NOMO-1 (cell line): ENCODE results near the gene SNX2.
A peak's percentile ranks its signal among the peaks of the same experiment; 100 is the strongest.

Experiments
- DNase-seq, 2 experiments: peaks; one replicate each; lab custom pipeline; 2025; ENCODE audit not compliant: unreplicated experiment in 2 of 2; lab: John Stamatoyannopoulos, UW

The SNX2 gene

GRCh38 chr5:122772446-122772845 is 2.4 kb upstream of the SNX2 start:
- DNase-seq, result no peak

GRCh38 chr5:122773619-122774018 is 1.3 kb upstream of the SNX2 start:
- peak; percentile 43 to 55 for DNase-seq

GRCh38 chr5:122774519-122774860 is 390 bp upstream of the SNX2 start:
- no peak for DNase-seq

GRCh38 chr5:122775550-122776542 is 966 bp downstream of the SNX2 start:
- peak; percentile 58 to 81 for DNase-seq

- DNase-seq, result no peak
Measured at GRCh38 chr5:122778157-122778556, 3.3 kb downstream of the SNX2 start.

GRCh38 chr5:122779451-122779850 is 4.6 kb downstream of the SNX2 start:
- no peak for DNase-seq

- peak in 1 of 2 experiments; percentile 13 for DNase-seq
Measured at GRCh38 chr5:122780296-122780695, 5.4 kb downstream of the SNX2 start.

GRCh38 chr5:122781465-122781864 is 6.6 kb downstream of the SNX2 start:
- no peak for DNase-seq

- DNase-seq, result no peak
Measured at GRCh38 chr5:122785294-122785693, 10.4 kb downstream of the SNX2 start.

GRCh38 chr5:122788371-122788770 is 13.5 kb downstream of the SNX2 start:
- no peak for DNase-seq

GRCh38 chr5:122788996-122789395 is 14.1 kb downstream of the SNX2 start:
- DNase-seq, result no peak

- DNase-seq, result no peak
Measured at GRCh38 chr5:122789461-122790171, 14.7 kb downstream of the SNX2 start.

GRCh38 chr5:122790354-122791103 is 15.6 kb downstream of the SNX2 start:
- DNase-seq, result no peak

- DNase-seq, result no peak
Measured at GRCh38 chr5:122805481-122805880, 30.6 kb downstream of the SNX2 start.

- DNase-seq, result no peak
Measured at GRCh38 chr5:122810405-122810804, 35.5 kb downstream of the SNX2 start.

- no peak for DNase-seq
Measured at GRCh38 chr5:122815218-122815767, 40.4 kb downstream of the SNX2 start.

GRCh38 chr5:122816756-122817155 is 41.9 kb downstream of the SNX2 start:
- no peak for DNase-seq

GRCh38 chr5:122831984-122832383 is 57.1 kb downstream of the SNX2 start:
- no peak for DNase-seq

GRCh38 chr5:122835681-122836080 is 60.8 kb downstream of the SNX2 start:
- no peak for DNase-seq

- DNase-seq, result no peak
Measured at GRCh38 chr5:122836947-122837346, 62.1 kb downstream of the SNX2 start.

- DNase-seq, result no peak
Measured at GRCh38 chr5:122839731-122840130, 64.9 kb downstream of the SNX2 start.
